GM19438 (cell line): ENCODE measurements around the gene CNTNAP5.

Experiments
- ATAC-seq: cut with Tn5 transposase; IDR thresholded peaks from one replicate; pipeline ENCODE4 v1.9.1; 2021; ENCODE audit warnings: low read depth; ENCODE audit not compliant: unreplicated experiment

CNTNAP5 gene

GRCh38 chr2:124756048-124756447, 731.0 kb downstream of the CNTNAP5 start:
- ATAC-seq: no peak

GRCh38 chr2:124762388-124762787, 737.3 kb downstream of the CNTNAP5 start:
- no peak for ATAC-seq

- no peak for ATAC-seq
Observed at GRCh38 chr2:124763611-124764010, 738.5 kb downstream of the CNTNAP5 start.

- no peak for ATAC-seq
Observed at GRCh38 chr2:124774781-124775180, 749.7 kb downstream of the CNTNAP5 start.

GRCh38 chr2:124776332-124776731, 751.2 kb downstream of the CNTNAP5 start:
- ATAC-seq: no peak

- ATAC-seq: no peak
Observed at GRCh38 chr2:124778076-124778475, 753.0 kb downstream of the CNTNAP5 start.

- no peak for ATAC-seq
Observed at GRCh38 chr2:124796647-124797046, 771.6 kb downstream of the CNTNAP5 start.

GRCh38 chr2:124797049-124797448, 772.0 kb downstream of the CNTNAP5 start:
- no peak for ATAC-seq

GRCh38 chr2:124798551-124798950, 773.5 kb downstream of the CNTNAP5 start:
- no peak for ATAC-seq

- ATAC-seq: no peak
Observed at GRCh38 chr2:124804014-124804940, 779.2 kb downstream of the CNTNAP5 start.

GRCh38 chr2:124805060-124805459, 780.0 kb downstream of the CNTNAP5 start:
- ATAC-seq: no peak

- ATAC-seq: no peak
Observed at GRCh38 chr2:124810132-124810531, 785.0 kb downstream of the CNTNAP5 start.

GRCh38 chr2:124814968-124815745, 790.1 kb downstream of the CNTNAP5 start:
- ATAC-seq: no peak

GRCh38 chr2:124816007-124816406, 790.9 kb downstream of the CNTNAP5 start:
- ATAC-seq: no peak

GRCh38 chr2:124822516-124822915, 797.4 kb downstream of the CNTNAP5 start:
- ATAC-seq: no peak

- ATAC-seq: no peak
Observed at GRCh38 chr2:124824441-124824840, 799.4 kb downstream of the CNTNAP5 start.

GRCh38 chr2:124832521-124832920, 807.4 kb downstream of the CNTNAP5 start:
- no peak for ATAC-seq

GRCh38 chr2:124834331-124834730, 809.2 kb downstream of the CNTNAP5 start:
- ATAC-seq: no peak

GRCh38 chr2:124835331-124835730, 810.2 kb downstream of the CNTNAP5 start:
- no peak for ATAC-seq

GRCh38 chr2:124836416-124836815, 811.3 kb downstream of the CNTNAP5 start:
- no peak for ATAC-seq

- no peak for ATAC-seq
Observed at GRCh38 chr2:124837496-124837895, 812.4 kb downstream of the CNTNAP5 start.

- ATAC-seq: no peak
Observed at GRCh38 chr2:124838406-124838805, 813.3 kb downstream of the CNTNAP5 start.
